ENCODE results near the gene OR6B1.
"Not testable (repeated sequence)": the region's sequence is repeated elsewhere in the genome, so short reads cannot be mapped to it uniquely, and the experiment has no call there.

OR6B1 gene

GRCh38 chr7:144048648-144049047 is 48.5 kb downstream of the OR6B1 start, which contains the start of gene OR2A5:
OR2A5 (plus strand) TSS chr7:144048948; CDS start chr7:144050402, 1,454 bp downstream.
- no peak for DNase-seq

GRCh38 chr7:144049491-144049890 is 49.4 kb downstream of the OR6B1 start:
- DNase-seq, result no peak

GRCh38 chr7:144050093-144050492 is 50.0 kb downstream of the OR6B1 start:
- no peak for DNase-seq

- not testable (repeated sequence) for DNase-seq
Measured at GRCh38 chr7:144050884-144051283, 50.8 kb downstream of the OR6B1 start.

- no peak for DNase-seq
Measured at GRCh38 chr7:144057954-144058353, 57.8 kb downstream of the OR6B1 start.
